ENCODE results near the gene ZFPL1. TPM values are rescaled to one million over a fixed set of nuclear protein-coding genes. Genes with fewer than 3 reads are reported as not detected.

The ZFPL1 gene
- total RNA-seq, 1 donor from 2014 or later = 25.9 TPM

- no peak for DNase-seq (ENCODE audit: low spot score)
- Mint-ChIP-seq H3K9me3 (ENCODE audit: unreplicated experiment) (no peaks in the 10 kb centered on the region), H3K4me3 (ENCODE audit: unreplicated experiment) (no peak overlapping the region), H3K4me1 (ENCODE audit: unreplicated experiment) (peaks cover 3% of the 10 kb centered on the region), H3K36me3 (ENCODE audit: low read depth, unreplicated experiment) (peaks cover 16% of the 10 kb centered on the region), H3K27me3 (ENCODE audit: unreplicated experiment) (peaks cover 9% of the 10 kb centered on the region), H3K27ac (ENCODE audit: unreplicated experiment) (no peak overlapping the region)
- TF ChIP-seq, protein P1, sequence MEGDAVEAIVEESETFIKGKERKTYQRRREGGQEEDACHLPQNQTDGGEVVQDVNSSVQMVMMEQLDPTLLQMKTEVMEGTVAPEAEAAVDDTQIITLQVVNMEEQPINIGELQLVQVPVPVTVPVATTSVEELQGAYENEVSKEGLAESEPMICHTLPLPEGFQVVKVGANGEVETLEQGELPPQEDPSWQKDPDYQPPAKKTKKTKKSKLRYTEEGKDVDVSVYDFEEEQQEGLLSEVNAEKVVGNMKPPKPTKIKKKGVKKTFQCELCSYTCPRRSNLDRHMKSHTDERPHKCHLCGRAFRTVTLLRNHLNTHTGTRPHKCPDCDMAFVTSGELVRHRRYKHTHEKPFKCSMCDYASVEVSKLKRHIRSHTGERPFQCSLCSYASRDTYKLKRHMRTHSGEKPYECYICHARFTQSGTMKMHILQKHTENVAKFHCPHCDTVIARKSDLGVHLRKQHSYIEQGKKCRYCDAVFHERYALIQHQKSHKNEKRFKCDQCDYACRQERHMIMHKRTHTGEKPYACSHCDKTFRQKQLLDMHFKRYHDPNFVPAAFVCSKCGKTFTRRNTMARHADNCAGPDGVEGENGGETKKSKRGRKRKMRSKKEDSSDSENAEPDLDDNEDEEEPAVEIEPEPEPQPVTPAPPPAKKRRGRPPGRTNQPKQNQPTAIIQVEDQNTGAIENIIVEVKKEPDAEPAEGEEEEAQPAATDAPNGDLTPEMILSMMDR (IDR thresholded peaks at IDR 0.05; ENCODE audit: unreplicated experiment) = no peak
Observed at GRCh38 chr11:65107078-65107477, 23.1 kb downstream of the ZFPL1 start.

DNA sequence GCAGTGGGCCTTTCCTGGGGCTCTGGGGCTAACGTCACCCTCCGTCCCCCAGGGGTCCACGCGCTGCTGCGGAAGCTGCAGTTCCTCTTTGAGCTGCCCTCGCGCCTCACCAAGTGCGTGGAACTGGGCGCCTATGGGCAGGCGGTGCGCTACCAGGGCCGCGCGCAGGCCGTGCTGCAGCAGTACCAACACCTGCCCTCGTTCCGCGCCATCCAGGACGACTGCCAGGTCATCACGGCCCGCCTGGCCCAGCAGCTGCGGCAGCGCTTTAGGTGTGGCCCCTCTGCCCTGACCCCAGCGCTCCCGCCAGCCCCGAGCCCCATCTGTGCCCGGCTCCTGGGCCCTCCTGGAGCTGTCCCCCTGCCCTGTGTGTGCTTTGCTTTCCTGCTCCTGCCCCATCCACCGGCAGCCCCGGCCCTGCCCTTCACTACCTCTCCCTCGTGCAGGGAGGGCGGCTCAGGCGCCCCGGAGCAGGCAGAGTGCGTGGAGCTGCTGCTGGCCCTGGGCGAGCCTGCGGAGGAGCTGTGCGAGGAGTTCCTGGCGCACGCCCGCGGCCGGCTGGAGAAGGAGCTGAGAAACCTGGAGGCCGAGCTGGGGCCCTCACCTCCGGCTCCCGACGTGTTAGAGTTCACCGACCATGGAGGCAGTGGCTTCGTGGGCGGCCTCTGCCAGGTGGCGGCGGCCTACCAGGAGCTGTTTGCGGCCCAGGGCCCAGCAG is 23.9 kb downstream of the ZFPL1 start:
- H3K27ac Mint-ChIP-seq (ENCODE audit: unreplicated experiment) = no peak overlapping the region
- peaks cover 8% of the 10 kb centered on the region for H3K27me3 Mint-ChIP-seq (ENCODE audit: unreplicated experiment)
- peaks cover 3% of the 10 kb centered on the region for H3K4me1 Mint-ChIP-seq (ENCODE audit: unreplicated experiment)
- H3K9me3 Mint-ChIP-seq (ENCODE audit: unreplicated experiment) = no peaks in the 10 kb centered on the region
- TF ChIP-seq, protein P1 (IDR thresholded peaks at IDR 0.05; ENCODE audit: unreplicated experiment) = no peak
- DNase-seq (ENCODE audit: low spot score) = no peak
- H3K36me3 Mint-ChIP-seq (ENCODE audit: low read depth, unreplicated experiment) = peaks cover 16% of the 10 kb centered on the region
- H3K4me3 Mint-ChIP-seq (ENCODE audit: unreplicated experiment) = no peak overlapping the region

DNA sequence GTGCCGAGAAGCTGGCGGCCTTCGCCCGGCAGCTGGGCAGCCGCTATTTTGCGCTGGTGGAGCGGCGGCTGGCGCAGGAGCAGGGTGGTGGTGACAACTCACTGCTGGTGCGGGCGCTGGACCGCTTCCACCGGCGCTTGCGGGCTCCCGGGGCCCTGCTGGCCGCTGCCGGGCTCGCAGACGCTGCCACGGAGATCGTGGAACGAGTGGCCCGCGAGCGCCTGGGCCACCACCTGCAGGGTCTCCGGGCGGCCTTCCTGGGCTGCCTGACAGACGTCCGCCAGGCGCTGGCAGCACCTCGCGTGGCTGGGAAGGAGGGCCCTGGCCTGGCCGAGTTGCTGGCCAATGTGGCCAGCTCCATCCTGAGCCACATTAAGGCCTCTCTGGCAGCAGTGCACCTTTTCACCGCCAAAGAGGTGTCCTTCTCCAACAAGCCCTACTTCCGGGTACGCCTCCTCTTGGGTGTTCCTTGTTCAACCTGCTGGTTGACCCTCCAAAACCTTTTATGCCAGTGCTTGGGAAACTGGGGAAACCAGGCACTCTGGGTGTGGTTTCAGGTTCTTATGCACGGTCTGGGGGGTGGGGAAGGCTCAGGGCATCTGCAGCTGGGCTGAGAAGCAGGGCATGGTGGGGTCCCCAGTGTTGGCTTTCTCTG is 24.6 kb downstream of the ZFPL1 start:
- Mint-ChIP-seq H3K36me3 (ENCODE audit: low read depth, unreplicated experiment) (peaks cover 20% of the 10 kb centered on the region), H3K9me3 (ENCODE audit: unreplicated experiment) (no peaks in the 10 kb centered on the region), H3K27me3 (ENCODE audit: unreplicated experiment) (peaks cover 14% of the 10 kb centered on the region), H3K4me3 (ENCODE audit: unreplicated experiment) (no peak overlapping the region), H3K4me1 (ENCODE audit: unreplicated experiment) (peaks cover 8% of the 10 kb centered on the region), H3K27ac (ENCODE audit: unreplicated experiment) (no peak overlapping the region)
- DNase-seq (ENCODE audit: low spot score) = no peak
- TF ChIP-seq, protein P1 (IDR thresholded peaks at IDR 0.05; ENCODE audit: unreplicated experiment) = no peak

- H3K36me3 Mint-ChIP-seq (ENCODE audit: low read depth, unreplicated experiment) = peaks cover 28% of the 10 kb centered on the region
- peaks cover 21% of the 10 kb centered on the region for H3K27me3 Mint-ChIP-seq (ENCODE audit: unreplicated experiment)
- peaks cover 9% of the 10 kb centered on the region for H3K4me1 Mint-ChIP-seq (ENCODE audit: unreplicated experiment)
- DNase-seq (ENCODE audit: low spot score) = no peak
- H3K27ac Mint-ChIP-seq (ENCODE audit: unreplicated experiment) = no peak overlapping the region
- H3K4me3 Mint-ChIP-seq (ENCODE audit: unreplicated experiment) = no peak overlapping the region
- H3K9me3 Mint-ChIP-seq (ENCODE audit: unreplicated experiment) = no peaks in the 10 kb centered on the region
- TF ChIP-seq, protein P1 (IDR thresholded peaks at IDR 0.05; ENCODE audit: unreplicated experiment) = no peak
Observed at GRCh38 chr11:65109231-65110198, 25.5 kb downstream of the ZFPL1 start.
